SKM-1 treated with dmso at 0.1 percent for 144 hours (cell line): ENCODE data around the gene USF2.

Source experiments
- DNase-seq: peaks from one replicate; lab custom pipeline; 2025; ENCODE audit not compliant: unreplicated experiment; lab: John Stamatoyannopoulos, UW

Gene USF2

GRCh38 chr19:35265126-35265899, 3.4 kb upstream of the USF2 start:
- DNase-seq: no peak

GRCh38 chr19:35265900-35266519, 2.8 kb upstream of the USF2 start:
- DNase-seq: no peak

- DNase-seq: no peak
These were observed 2.0 kb upstream of the USF2 start for GRCh38 chr19:35266520-35267352.

GRCh38 chr19:35267353-35267817, 1.4 kb upstream of the USF2 start:
- DNase-seq: no peak

DNA sequence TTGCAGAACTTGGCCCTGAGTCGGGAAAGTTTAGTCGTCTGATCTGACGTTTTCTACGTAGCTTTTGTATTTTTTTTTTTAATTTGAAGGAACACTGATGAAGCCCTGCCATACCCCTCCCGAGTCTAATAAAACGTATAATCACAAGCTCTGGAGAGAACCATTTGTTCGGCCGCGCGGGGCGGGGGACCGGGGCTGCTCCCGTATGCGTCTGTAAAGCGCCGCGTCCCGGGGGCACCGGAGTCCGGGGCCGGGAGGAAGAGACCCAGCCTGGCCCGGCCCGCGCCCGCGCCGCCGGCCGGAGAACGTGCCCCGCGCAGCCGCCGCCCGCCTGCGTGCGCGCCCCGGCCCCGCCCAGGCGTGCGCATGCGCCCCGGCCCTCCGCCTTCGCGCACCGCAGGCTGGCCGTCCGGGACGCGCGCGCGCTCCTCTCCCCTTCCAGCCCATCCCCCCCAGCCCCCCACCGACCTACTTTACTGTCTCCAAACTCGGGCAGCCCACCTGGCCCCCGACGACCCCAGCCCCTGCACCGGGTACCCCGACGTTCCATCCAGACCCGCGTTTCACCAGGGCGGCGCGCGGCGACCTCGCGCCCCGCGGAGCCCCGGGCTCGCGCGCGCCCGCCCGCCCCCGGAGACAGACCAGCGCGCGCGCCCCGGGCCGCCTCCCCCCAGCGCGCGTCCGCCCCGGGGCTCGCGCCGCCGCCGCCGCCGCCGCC, 785 bp upstream of the USF2 start:
- peak; percentile 40 for DNase-seq

DNA sequence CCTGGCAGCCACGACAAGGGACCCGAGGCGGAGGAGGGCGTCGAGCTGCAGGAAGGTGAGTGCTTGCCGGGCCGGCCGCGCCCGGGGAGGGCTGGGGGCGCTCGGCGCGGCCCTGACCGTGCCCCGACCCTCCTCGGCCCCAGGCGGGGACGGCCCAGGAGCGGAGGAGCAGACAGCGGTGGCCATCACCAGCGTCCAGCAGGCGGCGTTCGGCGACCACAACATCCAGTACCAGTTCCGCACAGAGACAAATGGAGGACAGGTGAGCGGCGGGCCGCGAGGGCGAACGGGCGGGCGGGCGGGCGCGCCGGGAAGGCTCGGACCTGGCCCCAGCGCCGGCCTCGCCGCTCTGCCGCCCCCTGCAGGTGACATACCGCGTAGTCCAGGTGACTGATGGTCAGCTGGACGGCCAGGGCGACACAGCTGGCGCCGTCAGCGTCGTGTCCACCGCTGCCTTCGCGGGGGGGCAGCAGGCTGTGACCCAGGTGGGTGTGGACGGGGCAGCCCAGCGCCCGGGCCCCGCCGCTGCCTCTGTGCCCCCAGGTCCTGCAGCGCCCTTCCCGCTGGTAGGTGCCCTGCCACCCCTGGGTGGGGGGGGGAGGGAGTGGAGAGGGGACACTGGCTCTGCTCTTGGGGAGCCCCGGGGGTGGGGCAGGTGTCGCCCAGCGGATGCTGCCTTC, 816 bp downstream of the USF2 start:
- DNase-seq: peak; percentile 65

DNA sequence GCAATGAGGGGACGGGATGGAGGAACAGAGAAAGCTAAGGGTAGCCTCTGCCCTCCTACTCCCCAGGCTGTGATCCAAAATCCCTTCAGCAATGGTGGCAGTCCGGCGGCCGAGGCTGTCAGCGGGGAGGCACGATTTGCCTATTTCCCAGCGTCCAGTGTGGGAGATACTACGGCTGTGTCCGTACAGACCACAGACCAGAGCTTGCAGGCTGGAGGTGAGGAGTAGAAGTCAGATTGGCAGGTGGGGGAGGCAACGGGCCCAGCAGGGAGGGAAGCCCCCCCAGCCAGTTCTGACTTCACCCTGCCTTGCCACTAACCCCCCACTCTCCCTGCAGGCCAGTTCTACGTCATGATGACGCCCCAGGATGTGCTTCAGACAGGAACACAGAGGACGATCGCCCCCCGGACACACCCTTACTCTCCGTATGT, 1.6 kb downstream of the USF2 start:
- no peak for DNase-seq

DNA sequence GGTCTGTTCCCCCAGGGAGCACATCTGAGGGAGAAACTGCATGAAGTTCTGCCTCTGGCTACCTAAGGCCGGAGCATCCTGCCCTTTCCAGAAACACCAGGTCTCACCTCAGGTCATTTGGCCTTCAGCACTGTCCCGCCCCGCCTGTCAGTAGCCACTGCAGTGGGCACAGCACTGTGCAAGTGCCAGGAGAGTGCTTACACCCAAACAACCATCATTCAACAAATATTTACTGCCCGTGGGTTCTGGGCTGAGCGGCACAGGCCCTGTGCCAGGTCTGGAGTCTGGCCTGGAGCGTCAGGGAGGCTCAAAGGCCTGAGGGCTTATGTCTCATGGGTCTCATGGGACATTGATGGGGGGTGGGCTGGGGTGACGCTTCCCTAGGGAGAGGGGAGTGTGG, 2.8 kb downstream of the USF2 start:
- DNase-seq: no peak

GRCh38 chr19:35272122-35272719, 3.5 kb downstream of the USF2 start:
- peak; percentile 5 for DNase-seq

GRCh38 chr19:35272954-35273649, 4.3 kb downstream of the USF2 start:
- DNase-seq: no peak

DNA sequence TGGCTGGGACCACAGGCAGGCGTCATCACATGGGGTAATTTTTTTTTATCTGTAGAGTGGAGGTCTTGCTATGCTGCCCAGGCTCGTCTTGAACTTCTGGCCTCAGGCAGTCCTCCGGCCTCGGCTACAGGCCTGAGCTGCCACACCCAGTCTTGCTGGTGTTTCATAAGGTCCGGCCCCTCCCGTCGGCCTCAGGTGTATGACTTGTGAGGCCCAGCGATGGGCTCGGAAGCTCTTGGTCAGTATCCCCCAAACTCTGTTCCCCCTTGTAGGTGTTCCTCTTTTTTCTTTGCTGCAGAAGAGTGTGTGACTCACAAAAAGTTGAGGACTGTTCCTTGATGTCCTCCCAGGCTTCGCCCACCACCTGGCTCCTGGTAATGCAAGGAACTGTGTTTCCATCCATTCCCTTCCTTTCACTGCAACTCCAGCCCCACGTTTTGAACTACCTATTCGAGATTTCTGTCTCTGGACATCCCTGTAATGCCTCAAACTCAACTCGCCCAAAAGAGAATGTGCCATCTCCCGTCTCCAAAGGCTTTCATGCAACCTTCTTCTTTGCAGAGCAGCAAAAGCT, 5.0 kb downstream of the USF2 start:
- no peak for DNase-seq

GRCh38 chr19:35274323-35274722, 5.6 kb downstream of the USF2 start:
- DNase-seq: no peak

GRCh38 chr19:35276706-35277281, 8.0 kb downstream of the USF2 start:
- DNase-seq: no peak

DNA sequence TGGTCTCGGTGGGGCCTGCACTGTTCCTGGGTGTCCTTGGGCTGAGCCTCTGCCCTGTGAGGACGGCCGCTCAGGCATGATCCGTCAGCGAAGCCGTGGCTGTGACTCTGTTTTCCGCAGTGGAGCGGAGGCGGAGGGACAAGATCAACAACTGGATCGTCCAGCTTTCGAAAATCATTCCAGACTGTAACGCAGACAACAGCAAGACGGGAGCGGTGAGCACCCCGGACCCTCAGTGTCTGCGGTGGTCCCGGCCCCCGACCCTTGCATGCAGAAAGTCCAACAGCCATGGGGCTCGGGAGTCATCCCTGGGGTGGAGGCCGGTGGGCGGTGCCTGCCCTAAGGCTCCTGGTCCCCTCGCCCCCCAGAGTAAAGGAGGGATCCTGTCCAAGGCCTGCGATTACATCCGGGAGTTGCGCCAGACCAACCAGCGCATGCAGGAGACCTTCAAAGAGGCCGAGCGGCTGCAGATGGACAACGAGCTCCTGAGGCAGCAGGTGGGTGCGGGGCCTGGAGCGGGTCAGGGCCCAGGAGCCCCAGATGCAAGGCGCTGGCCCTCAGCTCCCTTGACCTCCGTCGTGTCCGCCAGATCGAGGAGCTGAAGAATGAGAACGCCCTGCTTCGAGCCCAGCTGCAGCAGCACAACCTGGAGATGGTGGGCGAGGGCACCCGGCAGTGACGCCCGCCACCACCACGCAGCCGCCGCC, 10.0 kb downstream of the USF2 start:
- DNase-seq: no peak

DNA sequence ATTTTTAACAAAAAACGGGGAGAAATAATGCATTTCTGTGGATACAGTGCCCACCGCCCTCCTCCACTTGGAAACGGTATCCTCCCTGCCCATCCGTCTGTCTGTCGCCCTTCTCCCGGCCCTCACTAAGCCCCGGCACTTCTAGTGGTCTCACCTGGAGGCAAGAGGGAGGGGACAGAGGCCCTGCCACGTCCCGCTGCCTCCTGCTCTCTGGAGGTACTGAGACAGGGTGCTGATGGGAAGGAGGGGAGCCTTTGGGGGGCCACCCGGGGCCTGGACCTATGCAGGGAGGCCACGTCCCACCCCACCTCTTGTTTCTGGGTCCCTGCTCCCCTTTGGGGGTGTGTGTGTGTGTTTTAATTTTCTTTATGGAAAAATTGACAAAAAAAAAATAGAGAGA, 10.6 kb downstream of the USF2 start:
- no peak for DNase-seq

DNA sequence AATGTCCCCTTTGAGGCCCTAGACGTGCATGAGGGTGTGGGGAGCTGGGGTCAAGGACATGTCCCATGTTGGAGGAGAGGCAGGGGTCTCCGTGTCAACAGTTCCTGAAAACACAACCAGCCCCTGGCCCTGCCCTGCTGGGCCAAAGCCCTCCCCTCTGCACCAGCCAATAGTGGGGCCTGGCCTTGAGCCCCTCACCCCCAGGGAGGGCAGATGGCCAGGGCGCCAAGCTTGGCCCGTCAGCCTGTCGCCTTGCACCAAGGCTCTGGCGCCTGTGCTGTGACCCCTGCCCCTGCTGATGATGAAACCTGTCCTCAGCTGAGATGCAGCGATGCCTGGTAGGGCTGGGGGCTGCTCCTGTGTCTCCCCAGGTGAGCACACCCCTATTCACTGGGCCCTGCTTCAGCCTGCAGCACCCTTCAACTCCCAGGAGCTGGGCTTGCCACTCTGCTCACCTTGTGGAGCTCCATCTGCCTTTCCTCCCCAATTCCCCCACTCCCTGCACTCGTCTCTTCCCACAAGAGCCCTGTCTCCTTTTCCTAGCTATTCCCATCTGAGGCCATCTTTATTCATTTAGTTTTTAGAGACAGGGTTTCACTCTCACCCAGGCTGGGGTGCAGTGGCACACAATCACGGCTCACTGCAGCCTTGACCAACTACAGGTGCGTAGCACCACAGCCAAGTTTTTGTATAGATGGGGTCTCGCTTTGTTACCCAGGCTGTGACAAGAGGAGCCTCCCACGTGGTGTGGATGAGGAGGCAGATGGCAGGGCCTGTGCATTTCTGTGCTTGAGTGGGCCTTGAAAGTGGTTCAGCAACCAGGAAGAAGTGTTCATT, 11.4 kb downstream of the USF2 start:
- DNase-seq: no peak

DNA sequence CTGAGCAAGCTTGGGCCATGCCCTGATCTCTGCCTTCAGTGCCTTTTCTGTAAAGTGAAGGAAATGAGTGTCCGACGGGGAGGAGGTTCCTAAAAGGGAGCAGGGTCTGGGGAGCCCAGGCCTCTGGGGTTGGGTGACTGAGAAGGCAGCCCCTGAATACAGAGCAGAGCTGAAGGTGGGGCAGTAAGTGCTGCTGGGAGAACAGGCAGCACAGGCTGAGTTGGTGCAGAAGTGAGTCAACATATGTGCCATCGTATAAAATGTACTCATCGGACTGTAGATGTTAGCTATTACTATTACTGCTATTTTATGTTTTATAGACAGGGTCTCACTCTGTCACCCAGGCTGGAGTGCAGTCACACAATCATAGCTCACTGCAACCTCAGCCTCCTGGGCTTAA, 12.5 kb downstream of the USF2 start:
- DNase-seq: no peak
